HepG2 (cell line): ENCODE measurements around the gene CD248.

Experiments used
- CTCF ChIP-seq: sonication (generic); formaldehyde crosslinking; IDR thresholded peaks from 2 replicates; pipeline ENCODE4 v1.5.0; 2020; ENCODE audit warnings: mild to moderate bottlenecking, missing genetic modification reagents, moderate library complexity
- ESRRA ChIP-seq: sonication (generic); formaldehyde crosslinking; IDR thresholded peaks from 2 replicates; pipeline ENCODE4 v1.5.1; 2020; ENCODE audit warnings: mild to moderate bottlenecking, low read depth, missing genetic modification reagents
- ISX ChIP-seq: sonication (generic); formaldehyde crosslinking; conservative IDR thresholded peaks from 2 replicates; pipeline ENCODE4 v1.5.0; 2020; ENCODE audit warnings: missing genetic modification reagents
- MAX ChIP-seq: IDR thresholded peaks from 2 replicates; pipeline ENCODE4 v1.6.1; 2012; ENCODE audit warnings: inconsistent platforms
- POLR2A ChIP-seq, 2 experiments: IDR thresholded peaks; 2 replicates each; pipeline ENCODE4 v1.6.1; 2011; ENCODE audit warnings: low read depth in 2 of 2, low read length in 2 of 2, mild to moderate bottlenecking in 1 of 2, moderate library complexity in 1 of 2; ENCODE audit not compliant: insufficient read depth in 1 of 2
- SP1 ChIP-seq, 2 experiments: fragments of 450-650 bp in 1 of 2; sonication (generic) in 1 of 2; formaldehyde crosslinking in 1 of 2; IDR thresholded peaks; 2 replicates each; pipeline versions ENCODE4 v1.4.0 to v1.6.1; 2016 to 2020; ENCODE audit warnings: missing genetic modification reagents in 1 of 2
- SP2 ChIP-seq: sonication (generic); formaldehyde crosslinking; IDR thresholded peaks from 2 replicates; pipeline ENCODE4 v1.5.1; 2020; ENCODE audit warnings: mild to moderate bottlenecking, missing genetic modification reagents
- TCF7L2 ChIP-seq: IDR thresholded peaks from 2 replicates; pipeline ENCODE4 v1.6.1; 2011; ENCODE audit warnings: mild to moderate bottlenecking, low read depth, low read length, moderate library complexity
- THAP9 ChIP-seq: sonication (generic); formaldehyde crosslinking; IDR thresholded peaks from 2 replicates; pipeline ENCODE4; 2020; ENCODE audit warnings: missing genetic modification reagents, mild to moderate bottlenecking, borderline replicate concordance
- ZNF296 ChIP-seq: sonication (generic); formaldehyde crosslinking; conservative IDR thresholded peaks from 2 replicates; pipeline ENCODE4 v1.5.0; 2020; ENCODE audit warnings: mild to moderate bottlenecking, missing genetic modification reagents
- ZNF501 ChIP-seq: sonication (generic); formaldehyde crosslinking; IDR thresholded peaks from 2 replicates; pipeline ENCODE4 v1.5.1; 2020; ENCODE audit warnings: mild to moderate bottlenecking, moderate library complexity, missing genetic modification reagents
- ZNF703 ChIP-seq: sonication (generic); formaldehyde crosslinking; IDR thresholded peaks from 2 replicates; pipeline ENCODE4 v1.5.1; 2020; ENCODE audit warnings: missing genetic modification reagents, mild to moderate bottlenecking, moderate library complexity, borderline replicate concordance

- TF ChIP-seq TCF7L2: no peak
- TF ChIP-seq SP2 (CRISPR knock-in tag): no peak
- TF ChIP-seq CTCF (CRISPR knock-in tag): no peak
- TF ChIP-seq POLR2A (IDR thresholded peaks at IDR 0.05; ENCODE audit: insufficient read depth in 1 of 2, low read depth in 2 of 2, low read length in 2 of 2): no peak
- no peak for TF ChIP-seq ISX (CRISPR knock-in tag)
- no peak for TF ChIP-seq ESRRA (CRISPR knock-in tag)
- no peak for TF ChIP-seq ZNF296 (CRISPR knock-in tag)
- no peak for TF ChIP-seq ZNF501 (CRISPR knock-in tag)
- no peak for TF ChIP-seq MAX
- no peak for TF ChIP-seq SP1 (IDR thresholded peaks at IDR 0.05)
- no peak for TF ChIP-seq SP1 (CRISPR knock-in tag; IDR thresholded peaks at IDR 0.05)
- TF ChIP-seq THAP9: no peak
- no peak for TF ChIP-seq ZNF703
Observed at GRCh38 chr11:66285250-66285947, 31.4 kb downstream of the CD248 start.
